Adrenal gland (tissue), 5 donors: Measurements from ENCODE around the gene JOSD2.

ENCODE experiments used
- CTCF ChIP-seq, 6 experiments: fragments of 450-650 bp in 4 of 6; fragments of 200-600 bp in 2 of 6; sonication (generic) in 1 of 6; IDR thresholded peaks; 1 replicate in 5 of 6; 2 replicates in 1 of 6; pipeline versions ENCODE4 v1.5.1 to v1.8.0; 2016 to 2021; ENCODE audit warnings: antibody characterized with exemption in 6 of 6, mild to moderate bottlenecking in 2 of 6, moderate library complexity in 1 of 6
- POLR2A ChIP-seq, 2 donors: fragments of 450-650 bp; IDR thresholded peaks; one replicate each; pipeline ENCODE4 v1.6.1; 2017; ENCODE audit warnings: antibody characterized with exemption in 2 of 2, mild to moderate bottlenecking in 2 of 2, moderate library complexity in 1 of 2
- donor health status: DM: no; HTN: no; CAD: no.

- TF ChIP-seq CTCF (IDR thresholded peaks at IDR 0.05) = no peak
- no peak for TF ChIP-seq POLR2A (IDR thresholded peaks at IDR 0.05)
These were observed 46.0 kb downstream of the JOSD2 start for GRCh38 chr19:50465000-50465399.
